ENCODE results near the gene SPON2.

The SPON2 gene

GRCh38 chr4:1208970-1209704 is 36.8 kb upstream of the SPON2 start:
- no peak for DNase-seq (ENCODE audit: low read depth in 3 of 3)

- DNase-seq (ENCODE audit: low read depth in 3 of 3) = no peak
Measured at GRCh38 chr4:1208266-1208961, 36.0 kb upstream of the SPON2 start.

GRCh38 chr4:1207603-1208265 is 35.4 kb upstream of the SPON2 start:
- DNase-seq (ENCODE audit: low read depth in 3 of 3) = no peak

GRCh38 chr4:1207157-1207470 is 34.7 kb upstream of the SPON2 start:
- DNase-seq (ENCODE audit: low read depth in 3 of 3) = no peak

- DNase-seq (ENCODE audit: low read depth in 3 of 3) = no peak
Measured at GRCh38 chr4:1206299-1207156, 34.1 kb upstream of the SPON2 start.

GRCh38 chr4:1205586-1206298 is 33.4 kb upstream of the SPON2 start:
- DNase-seq (ENCODE audit: low read depth in 3 of 3) = no peak

- no peak for DNase-seq (ENCODE audit: low read depth in 3 of 3)
Measured at GRCh38 chr4:1204828-1205585, 32.6 kb upstream of the SPON2 start.

GRCh38 chr4:1204286-1204827 is 32.0 kb upstream of the SPON2 start:
- no peak for DNase-seq (ENCODE audit: low read depth in 3 of 3)

- DNase-seq (ENCODE audit: low read depth in 3 of 3) = no peak
Measured at GRCh38 chr4:1203026-1203616, 30.7 kb upstream of the SPON2 start.

GRCh38 chr4:1202526-1203011 is 30.2 kb upstream of the SPON2 start:
- DNase-seq (ENCODE audit: low read depth in 3 of 3) = no peak

GRCh38 chr4:1201851-1202525 is 29.6 kb upstream of the SPON2 start:
- peak; percentile 16 to 71 (median 62) for DNase-seq (ENCODE audit: low read depth in 3 of 3)

GRCh38 chr4:1200425-1201035 is 28.1 kb upstream of the SPON2 start:
- DNase-seq (ENCODE audit: low read depth in 3 of 3) = no peak

GRCh38 chr4:1199556-1200331 is 27.4 kb upstream of the SPON2 start:
- DNase-seq (ENCODE audit: low read depth in 3 of 3) = no peak

GRCh38 chr4:1198098-1198844 is 25.9 kb upstream of the SPON2 start:
- no peak for DNase-seq (ENCODE audit: low read depth in 3 of 3)

GRCh38 chr4:1196421-1197183 is 24.2 kb upstream of the SPON2 start:
- no peak for DNase-seq (ENCODE audit: low read depth in 3 of 3)

GRCh38 chr4:1195891-1196401 is 23.6 kb upstream of the SPON2 start:
- no peak for DNase-seq (ENCODE audit: low read depth in 3 of 3)

Data from stimulated activated CD4-positive, alpha-beta T cell treated with anti-CD3 and anti-CD28 coated beads, TNF-alpha, amount 100 ng/mL, for 24 hours (primary cell).